HepG2 (cell line): ENCODE results near the gene CPPED1. TPM values are rescaled to one million over a fixed set of nuclear protein-coding genes. Genes with fewer than 3 reads are reported as not detected.

Experiments used
- ATAC-seq: fragments of 200-7000 bp; cut with Tn5 transposase; 3 replicates; pipeline ENCODE4 v1.9.1; 2020; ENCODE audit warnings: mild to moderate bottlenecking, moderate library complexity
- BruUV-seq: library from RNA; stranded (reverse); fragments of 400-500 nt; replicated peaks from 2 replicates; lab custom pipeline; 2021; lab: Mats Ljungman, UMichigan
- CTCF ChIA-PET: fragments of 300-600 bp; formaldehyde crosslinking; extraction: SDS; loops from one replicate; lab custom pipeline; 2021; ENCODE audit warnings: low total read pairs, inconsistent platforms, low intra/inter-chr PET ratio; lab: Yijun Ruan, JAX
- POLR2A ChIA-PET: fragments of 350-600 bp; sonication (Branson Sonifier 250); formaldehyde crosslinking; loops from one replicate; lab custom pipeline; 2020; ENCODE audit warnings: antibody characterized with exemption, inconsistent platforms; lab: Yijun Ruan, JAX
- DNase-seq: peaks from one replicate; pipeline ENCODE4 v3.0.0-alpha.2; 2015; ENCODE audit warnings: low spot score
- FAIRE-seq: peaks from 3 replicates; lab custom pipeline; 2011; peaks lifted over from hg19 to GRCh38; lab: Jason Lieb, UNC
- H2AFZ ChIP-seq: one replicate; pipeline ENCODE4 v1.6.1; 2011; ENCODE audit warnings: low read length, inconsistent platforms
- H3K27ac ChIP-seq: fragments of 300-600 bp; 3 replicates; pipeline ENCODE4 v1.8.0; 2011; ENCODE audit warnings: mixed run types, mild to moderate bottlenecking, mixed read lengths, low read length, inconsistent platforms; ENCODE audit not compliant: insufficient read depth; ENCODE audit errors: extremely low read length
- H3K27me3 ChIP-seq, 2 experiments: fragments of 200-600 bp in 1 of 2; 2 replicates in 1 of 2; 3 replicates in 1 of 2; pipeline versions ENCODE4 v1.6.0 to v1.8.0; 2011; ENCODE audit warnings: low read length in 2 of 2, mild to moderate bottlenecking in 2 of 2, moderate library complexity in 2 of 2, inconsistent platforms in 1 of 2; ENCODE audit not compliant: insufficient read depth in 2 of 2, control insufficient read depth in 1 of 2
- H3K36me3 ChIP-seq, 2 experiments: fragments of 200-600 bp in 1 of 2; replicated peaks in 1 of 2; 2 replicates in 1 of 2; 3 replicates in 1 of 2; pipeline versions ENCODE4 v1.5.1 to v1.8.0; 2011; ENCODE audit warnings: low read length in 2 of 2, inconsistent platforms in 1 of 2; ENCODE audit not compliant: insufficient read depth in 2 of 2, control insufficient read depth in 1 of 2
- H3K4me1 ChIP-seq: 2 replicates; pipeline ENCODE4 v1.5.1; 2012; ENCODE audit warnings: low read length, inconsistent platforms; ENCODE audit not compliant: insufficient read depth
- H3K4me2 ChIP-seq: 2 replicates; pipeline ENCODE4 v1.6.0; 2011; ENCODE audit warnings: low read depth, low read length, inconsistent platforms
- H3K4me3 ChIP-seq, 3 experiments: fragments of 200-600 bp in 1 of 3; sonication (generic), shearing (Covaris generic) in 1 of 3; replicated peaks in 1 of 3; 2 replicates each; pipeline ENCODE4 v1.5.1; 2011 to 2016; ENCODE audit warnings: low read length in 3 of 3, inconsistent platforms in 2 of 3, low read depth in 2 of 3, mild to moderate bottlenecking in 2 of 3, control low read depth in 1 of 3, mixed read lengths in 1 of 3; ENCODE audit not compliant: insufficient read depth in 1 of 3
- H3K79me2 ChIP-seq: one replicate; pipeline ENCODE4 v1.6.1; 2011; ENCODE audit warnings: low read length, inconsistent platforms; ENCODE audit not compliant: insufficient read depth
- H3K9ac ChIP-seq: 2 replicates; pipeline ENCODE4 v1.6.0; 2011; ENCODE audit warnings: mild to moderate bottlenecking, low read depth, low read length, inconsistent platforms; ENCODE audit not compliant: insufficient read depth
- H3K9me3 ChIP-seq: 2 replicates; pipeline ENCODE4 v1.5.1; 2012; ENCODE audit warnings: mild to moderate bottlenecking, low read length
- H4K20me1 ChIP-seq: 2 replicates; pipeline ENCODE4 v1.6.0; 2011; ENCODE audit warnings: inconsistent platforms, mild to moderate bottlenecking, low read length, moderate library complexity; ENCODE audit not compliant: insufficient read depth
- ATM ChIP-seq: fragments of 450-650 bp; IDR thresholded peaks from 2 replicates; pipeline ENCODE4 v1.7.1; 2017; ENCODE audit warnings: mild to moderate bottlenecking, borderline replicate concordance
- CREM ChIP-seq, 2 experiments: sonication (generic) in 1 of 2; formaldehyde crosslinking in 1 of 2; IDR thresholded peaks; 2 replicates each; pipeline versions ENCODE4 v1.4.0 to v1.6.1; 2016 to 2020; ENCODE audit warnings: antibody characterized with exemption in 1 of 2, mild to moderate bottlenecking in 1 of 2, missing genetic modification reagents in 1 of 2
- FOSL1 ChIP-seq: sonication (generic); formaldehyde crosslinking; IDR thresholded peaks from 2 replicates; pipeline ENCODE4 v1.9.0; 2021; ENCODE audit warnings: missing genetic modification reagents, borderline replicate concordance
- GMEB2 ChIP-seq: IDR thresholded peaks from 2 replicates; pipeline ENCODE4 v1.6.1; 2016; ENCODE audit warnings: missing biosample characterization, missing genetic modification reagents, low read depth
- HBP1 ChIP-seq: IDR thresholded peaks from 2 replicates; pipeline ENCODE4 v1.6.1; 2016; ENCODE audit warnings: low read depth, control low read depth
- HNRNPL ChIP-seq: fragments of 200-400 bp; formaldehyde crosslinking; IDR thresholded peaks from 2 replicates; pipeline ENCODE4 v1.6.1; 2017; ENCODE audit warnings: mild to moderate bottlenecking, low read depth, low read length
- NR1H2 ChIP-seq: sonication (generic); formaldehyde crosslinking; IDR thresholded peaks from 2 replicates; pipeline ENCODE4 v1.8.1; 2022; ENCODE audit warnings: low read depth, missing genetic modification reagents, borderline replicate concordance
- PHF8 ChIP-seq: sonication (generic); formaldehyde crosslinking; IDR thresholded peaks from 2 replicates; pipeline ENCODE4 v1.5.0; 2020; ENCODE audit warnings: missing genetic modification reagents
- ZBTB10 ChIP-seq: sonication (generic); formaldehyde crosslinking; IDR thresholded peaks from 2 replicates; pipeline ENCODE4 v1.4.0; 2020; ENCODE audit warnings: missing genetic modification reagents, borderline replicate concordance
- ZBTB49 ChIP-seq: sonication (generic); formaldehyde crosslinking; IDR thresholded peaks from 2 replicates; pipeline ENCODE4 v1.4.0; 2020; ENCODE audit warnings: missing genetic modification reagents, borderline replicate concordance
- ZNF143 ChIP-seq: sonication (generic); formaldehyde crosslinking; IDR thresholded peaks from 2 replicates; pipeline ENCODE4 v1.4.0; 2020; ENCODE audit warnings: missing genetic modification reagents
- ZNF256 ChIP-seq: sonication (generic); formaldehyde crosslinking; conservative IDR thresholded peaks from 2 replicates; pipeline ENCODE4 v1.4.0; 2020; ENCODE audit warnings: missing genetic modification reagents
- ZNF563 ChIP-seq: sonication (generic); formaldehyde crosslinking; IDR thresholded peaks from 2 replicates; pipeline ENCODE4 v1.8.0; 2022; ENCODE audit warnings: mild to moderate bottlenecking, moderate library complexity, missing genetic modification reagents
- ZNF788 ChIP-seq: sonication (generic); formaldehyde crosslinking; IDR thresholded peaks from 2 replicates; pipeline ENCODE4 v1.5.0; 2020; ENCODE audit warnings: mild to moderate bottlenecking, missing genetic modification reagents, borderline replicate concordance
- WGBS: methylation state at CpG from one replicate; pipeline ENCODE4 v1.1.6; 2017; ENCODE audit warnings: low lambda C conversion rate; 5-methylcytosine and 5-hydroxymethylcytosine counted together
- in situ Hi-C: cut with HindIII; loops from 2 replicates; pipeline ENCODE4 v1.10.0; 2017; ENCODE audit warnings: low pct_unique_long_range_greater_than_20kb; ENCODE audit not compliant: extremely low pct_ligation_motif_present
- intact Hi-C: fragments of 100-400 bp; cut with micrococcal nuclease; formaldehyde crosslinking; loops from one replicate; pipeline ENCODE4 v1.10.0; 2022; ENCODE audit not compliant: unreplicated experiment
- polyA plus RNA-seq, 8 experiments: library from polyadenylated mRNA; depleted of rRNA in 3 of 8; stranded (reverse) in 7 of 8; unstranded in 1 of 8; fragments of >200 nt; fragmentation: Illumina TruSeq in 4 of 8; extraction: Trizol in 4 of 8; gene quantifications; 2 replicates each; pipeline versions ENCODE4 v1.2.1 to v1.2.3, GENCODE V29; 2011 to 2016; ENCODE audit warnings: low read depth in 4 of 8, missing spikeins in 1 of 8, mixed read lengths in 1 of 8; ENCODE audit not compliant: insufficient read depth in 1 of 8
- total RNA-seq, 5 experiments: library from RNA; depleted of rRNA; stranded (reverse); fragments of >200 nt; fragmentation: Illumina TruSeq; extraction: Trizol; gene quantifications; 2 replicates each; pipeline ENCODE4 v1.2.3, GENCODE V29; 2016; ENCODE audit warnings: low read depth in 1 of 5

Gene CPPED1
- total and polyA plus RNA-seq, 2 of the 13 experiments (the other 11 are each of a cell fraction or from before 2014, with no cell fraction given), result 66.6 to 71.3 TPM

GRCh38 chr16:12675852-12676251 lies 127.8 kb downstream of the CPPED1 start (continued):
- TF ChIP-seq ZBTB49 (CRISPR knock-in tag) (no peak), ZNF788 (CRISPR knock-in tag) (no peak)

- 96% methylated on average over 4 of the region's 4 CpGs for WGBS
- peaks cover 3 to 49% of the 10 kb centered on the region in 2 experiments; a peak in 4 of 5 replicates for H3K36me3 ChIP-seq
- H3K79me2 ChIP-seq, result no peaks in the 10 kb centered on the region
- no peaks in the 10 kb centered on the region for H3K27me3 ChIP-seq
- no peak overlapping the region for H3K4me2 ChIP-seq
- H3K9ac ChIP-seq, result no peak overlapping the region
- POLR2A ChIA-PET, result no interaction called here
- H3K9me3 ChIP-seq, result no peaks in the 10 kb centered on the region
- no peak overlapping the region for H2AFZ ChIP-seq
- no peak overlapping the region for H3K4me3 ChIP-seq
- no peaks in the 10 kb centered on the region for H4K20me1 ChIP-seq
- no peak overlapping the region for H3K27ac ChIP-seq
- no TSS peak for BruUV-seq
- CTCF ChIA-PET, result no interaction called here
- ATAC-seq (no peak), FAIRE-seq (no peak), DNase-seq (no peak)
- intact Hi-C loops, result no loop called here
- in situ Hi-C loops, result no loop called here
- peaks cover 16% of the 10 kb centered on the region for H3K4me1 ChIP-seq
- TF ChIP-seq ZNF143, result no peak
- TF ChIP-seq FOSL1 (CRISPR knock-in tag), result no peak
- no peak for TF ChIP-seq HBP1
- no peak for TF ChIP-seq PHF8 (CRISPR knock-in tag)
- no peak for TF ChIP-seq ZNF563
- TF ChIP-seq ATM, result no peak
- TF ChIP-seq ZBTB10 (CRISPR knock-in tag), result no peak
- no peak for TF ChIP-seq HNRNPL
- TF ChIP-seq ZNF256, result no peak
- TF ChIP-seq CREM (IDR thresholded peaks at IDR 0.05), result no peak
- TF ChIP-seq CREM (CRISPR knock-in tag; IDR thresholded peaks at IDR 0.05), result no peak
- no peak for TF ChIP-seq GMEB2 (CRISPR knock-in tag)
- no peak for TF ChIP-seq NR1H2
These were observed 128.6 kb downstream of the CPPED1 start for GRCh38 chr16:12675046-12675445.
